ENCODE results near the gene LRRC23. TPM values are rescaled to one million over a fixed set of nuclear protein-coding genes. Genes with fewer than 3 reads are reported as not detected.

LRRC23 gene
- total and polyA plus RNA-seq, 4 donors: 13.5 to 25.5 (median 25.2) TPM

GRCh38 chr12:6941782-6942181 is 37.2 kb downstream of the LRRC23 start:
- no peak for DNase-seq (ENCODE audit: low read depth in 4 of 6, low spot score in 6 of 6)
- H3K27ac ChIP-seq (ENCODE audit: low read depth, low read length): no peak overlapping the region
- peaks cover 72% of the 10 kb centered on the region for H3K4me1 ChIP-seq (ENCODE audit: control insufficient read depth, insufficient read depth, low read length)
- no peaks in the 10 kb centered on the region for H3K27me3 ChIP-seq (ENCODE audit: control insufficient read depth, insufficient read depth, low read length)
- no peaks in the 10 kb centered on the region for H3K9me3 ChIP-seq (ENCODE audit: control insufficient read depth, insufficient read depth, low read length)
- WGBS (ENCODE audit: insufficient coverage): 70% methylated on average over 2 of the region's 12 CpGs
- no peak overlapping the region for H3K4me3 ChIP-seq (ENCODE audit: low read depth, low read length)
- H3K36me3 ChIP-seq (ENCODE audit: control insufficient read depth, insufficient read depth, low read length): peaks cover 69% of the 10 kb centered on the region

DNA sequence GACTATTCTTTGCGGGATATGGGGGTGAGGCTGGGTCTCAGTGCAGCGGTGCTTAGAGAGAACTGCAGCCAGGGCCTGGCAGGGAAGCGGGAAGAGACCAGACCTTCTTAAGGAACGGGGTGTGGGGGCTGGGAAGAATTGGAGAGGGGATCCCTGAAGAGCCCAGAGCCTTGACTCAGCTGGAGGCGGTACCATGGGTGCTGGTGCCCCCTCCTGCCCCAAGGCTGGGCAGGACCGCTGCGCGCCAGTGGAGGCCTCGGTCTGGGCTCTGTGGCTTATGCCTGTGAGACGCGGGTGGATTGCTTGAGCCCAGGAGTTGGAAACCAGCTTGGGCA is 37.7 kb downstream of the LRRC23 start:
- no peak overlapping the region for H3K4me3 ChIP-seq (ENCODE audit: low read depth, low read length)
- peak overlapping the region; percentile 99 for H3K27ac ChIP-seq (ENCODE audit: low read depth, low read length)
- H3K27me3 ChIP-seq (ENCODE audit: control insufficient read depth, insufficient read depth, low read length): no peaks in the 10 kb centered on the region
- no peaks in the 10 kb centered on the region for H3K9me3 ChIP-seq (ENCODE audit: control insufficient read depth, insufficient read depth, low read length)
- WGBS (ENCODE audit: insufficient coverage): 88% methylated on average over 11 of the region's 11 CpGs
- peaks cover 69% of the 10 kb centered on the region for H3K4me1 ChIP-seq (ENCODE audit: control insufficient read depth, insufficient read depth, low read length)
- H3K36me3 ChIP-seq (ENCODE audit: control insufficient read depth, insufficient read depth, low read length): peaks cover 68% of the 10 kb centered on the region
- DNase-seq (ENCODE audit: low read depth in 4 of 6, low spot score in 6 of 6): no peak

- peaks cover 59% of the 10 kb centered on the region for H3K4me1 ChIP-seq (ENCODE audit: control insufficient read depth, insufficient read depth, low read length)
These were observed 38.7 kb downstream of the LRRC23 start for GRCh38 chr12:6943389-6943721.

GRCh38 chr12:6943722-6944380 is 39.2 kb downstream of the LRRC23 start, which contains the start of the genes C12orf57 and RNU7-1:
TSS of gene C12orf57 (plus strand) at chr12:6944022. CDS start at chr12:6944122, 100 bp downstream.
TSS of gene RNU7-1 (plus strand) at chr12:6943816.
- WGBS (ENCODE audit: insufficient coverage): under 1% methylated on average over 30 of the region's 31 CpGs
- Histone ChIP-seq H3K9me3 (ENCODE audit: control insufficient read depth, insufficient read depth, low read length) (no peaks in the 10 kb centered on the region), H3K4me1 (ENCODE audit: control insufficient read depth, insufficient read depth, low read length) (peaks cover 54% of the 10 kb centered on the region), H3K36me3 (ENCODE audit: control insufficient read depth, insufficient read depth, low read length) (peaks cover 60% of the 10 kb centered on the region), H3K27ac (ENCODE audit: low read depth, low read length) (peak within 1 kb of the TSS; percentile 99), H3K4me3 (ENCODE audit: low read depth, low read length) (peak within 1 kb of the TSS; percentile 96), H3K27me3 (ENCODE audit: control insufficient read depth, insufficient read depth, low read length) (no peaks in the 10 kb centered on the region)
- DNase-seq (ENCODE audit: low read depth in 4 of 6, low spot score in 6 of 6): peak; percentile 61 to 96 (median 87)

More at GRCh38 chr12:6943389-6943721, 38.7 kb downstream of the LRRC23 start:
- no peaks in the 10 kb centered on the region for H3K27me3 ChIP-seq (ENCODE audit: control insufficient read depth, insufficient read depth, low read length)
- peaks cover 65% of the 10 kb centered on the region for H3K36me3 ChIP-seq (ENCODE audit: control insufficient read depth, insufficient read depth, low read length)
- WGBS (ENCODE audit: insufficient coverage): 0% methylated on average over 6 of the region's 13 CpGs
- peak in 5 of 6 donors; percentile 70 to 98 (median 88) for DNase-seq (ENCODE audit: low read depth in 4 of 6, low spot score in 6 of 6)
- H3K9me3 ChIP-seq (ENCODE audit: control insufficient read depth, insufficient read depth, low read length): no peaks in the 10 kb centered on the region
- H3K27ac ChIP-seq (ENCODE audit: low read depth, low read length): peak overlapping the region; percentile 99
- H3K4me3 ChIP-seq (ENCODE audit: low read depth, low read length): peak overlapping the region; percentile 96

GRCh38 chr12:6944381-6945186 is 40.0 kb downstream of the LRRC23 start:
- 0% methylated on average over 37 of the region's 48 CpGs for WGBS (ENCODE audit: insufficient coverage)
- H3K4me1 ChIP-seq (ENCODE audit: control insufficient read depth, insufficient read depth, low read length): peaks cover 51% of the 10 kb centered on the region

DNA sequence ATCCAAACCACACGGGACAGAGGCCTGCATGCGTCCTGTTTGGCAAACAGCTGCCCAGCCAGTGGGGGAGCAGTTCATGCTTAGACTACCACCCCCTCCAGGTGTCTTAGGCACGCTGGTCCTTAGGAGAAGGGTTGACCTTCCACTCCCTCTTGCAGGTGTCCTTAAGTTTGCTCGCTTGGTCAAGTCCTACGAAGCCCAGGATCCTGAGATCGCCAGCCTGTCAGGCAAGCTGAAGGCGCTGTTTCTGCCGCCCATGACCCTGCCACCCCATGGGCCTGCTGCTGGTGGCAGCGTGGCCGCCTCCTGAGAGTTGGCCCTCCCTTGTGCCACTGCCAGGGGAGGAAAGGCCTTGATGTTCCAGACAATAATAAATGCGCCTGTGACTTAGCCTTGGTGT is 41.0 kb downstream of the LRRC23 start:
- Histone ChIP-seq H3K4me3 (ENCODE audit: low read depth, low read length) (no peak overlapping the region), H3K27ac (ENCODE audit: low read depth, low read length) (no peak overlapping the region)

More at GRCh38 chr12:6944381-6945186, 40.0 kb downstream of the LRRC23 start:
- peak overlapping the region; percentile 96 for H3K4me3 ChIP-seq (ENCODE audit: low read depth, low read length)
- peaks cover 53% of the 10 kb centered on the region for H3K36me3 ChIP-seq (ENCODE audit: control insufficient read depth, insufficient read depth, low read length)
- peak overlapping the region; percentile 99 for H3K27ac ChIP-seq (ENCODE audit: low read depth, low read length)
- H3K9me3 ChIP-seq (ENCODE audit: control insufficient read depth, insufficient read depth, low read length): no peaks in the 10 kb centered on the region
- peak in 5 of 6 donors; percentile 87 to 98 (median 89) for DNase-seq (ENCODE audit: low read depth in 4 of 6, low spot score in 6 of 6)
- no peaks in the 10 kb centered on the region for H3K27me3 ChIP-seq (ENCODE audit: control insufficient read depth, insufficient read depth, low read length)

GRCh38 chr12:6946033-6946919 is 41.7 kb downstream of the LRRC23 start:
- Histone ChIP-seq H3K9me3 (ENCODE audit: control insufficient read depth, insufficient read depth, low read length) (no peaks in the 10 kb centered on the region), H3K36me3 (ENCODE audit: control insufficient read depth, insufficient read depth, low read length) (peaks cover 37% of the 10 kb centered on the region), H3K27me3 (ENCODE audit: control insufficient read depth, insufficient read depth, low read length) (no peaks in the 10 kb centered on the region), H3K4me1 (ENCODE audit: control insufficient read depth, insufficient read depth, low read length) (peaks cover 50% of the 10 kb centered on the region), H3K27ac (ENCODE audit: low read depth, low read length) (no peak overlapping the region), H3K4me3 (ENCODE audit: low read depth, low read length) (no peak overlapping the region)
- no peak for DNase-seq (ENCODE audit: low read depth in 4 of 6, low spot score in 6 of 6)
- 42% methylated on average over 21 of the region's 32 CpGs for WGBS (ENCODE audit: insufficient coverage)

More for the DNA sequence above, 41.0 kb downstream of the LRRC23 start:
- WGBS (ENCODE audit: insufficient coverage): 85% methylated on average over 10 of the region's 11 CpGs
- Histone ChIP-seq H3K27me3 (ENCODE audit: control insufficient read depth, insufficient read depth, low read length) (no peaks in the 10 kb centered on the region), H3K9me3 (ENCODE audit: control insufficient read depth, insufficient read depth, low read length) (no peaks in the 10 kb centered on the region), H3K36me3 (ENCODE audit: control insufficient read depth, insufficient read depth, low read length) (peaks cover 43% of the 10 kb centered on the region), H3K4me1 (ENCODE audit: control insufficient read depth, insufficient read depth, low read length) (peaks cover 51% of the 10 kb centered on the region)
- no peak for DNase-seq (ENCODE audit: low read depth in 4 of 6, low spot score in 6 of 6)

DNA sequence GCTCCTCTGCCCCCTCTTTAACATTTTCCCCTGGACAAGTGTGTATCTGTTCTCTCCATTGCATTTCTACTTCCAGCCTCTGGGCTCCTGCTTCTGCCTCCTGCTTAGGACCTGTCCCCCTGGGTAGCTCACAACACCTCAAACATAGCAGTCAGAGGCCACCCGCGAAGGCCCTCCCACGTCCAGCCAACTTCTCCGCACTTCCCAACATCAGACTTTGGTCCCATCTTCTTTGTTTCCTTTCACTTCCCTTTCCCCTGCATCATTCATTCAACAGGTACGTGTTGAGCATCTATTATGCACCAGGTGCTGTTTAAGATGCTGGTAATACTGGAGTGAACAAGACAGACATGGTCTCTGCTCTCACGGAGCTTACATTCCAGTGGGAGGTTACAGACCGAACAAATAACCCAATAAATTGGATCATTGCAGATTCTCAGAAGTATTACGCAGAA is 42.3 kb downstream of the LRRC23 start:
- no peak for DNase-seq (ENCODE audit: low read depth in 4 of 6, low spot score in 6 of 6)
- WGBS (ENCODE audit: insufficient coverage): 94% methylated on average over 3 of the region's 8 CpGs
- H3K4me1 ChIP-seq (ENCODE audit: control insufficient read depth, insufficient read depth, low read length): peaks cover 44% of the 10 kb centered on the region
- peaks cover 30% of the 10 kb centered on the region for H3K36me3 ChIP-seq (ENCODE audit: control insufficient read depth, insufficient read depth, low read length)
- H3K9me3 ChIP-seq (ENCODE audit: control insufficient read depth, insufficient read depth, low read length): no peaks in the 10 kb centered on the region
- no peak overlapping the region for H3K27ac ChIP-seq (ENCODE audit: low read depth, low read length)
- H3K27me3 ChIP-seq (ENCODE audit: control insufficient read depth, insufficient read depth, low read length): no peaks in the 10 kb centered on the region
- H3K4me3 ChIP-seq (ENCODE audit: low read depth, low read length): no peak overlapping the region

GRCh38 chr12:6947615-6948014 is 43.0 kb downstream of the LRRC23 start:
- H3K4me3 ChIP-seq (ENCODE audit: low read depth, low read length): no peak overlapping the region
- no peak for DNase-seq (ENCODE audit: low read depth in 4 of 6, low spot score in 6 of 6)
- peaks cover 44% of the 10 kb centered on the region for H3K4me1 ChIP-seq (ENCODE audit: control insufficient read depth, insufficient read depth, low read length)
- no peak overlapping the region for H3K27ac ChIP-seq (ENCODE audit: low read depth, low read length)
- H3K36me3 ChIP-seq (ENCODE audit: control insufficient read depth, insufficient read depth, low read length): peaks cover 28% of the 10 kb centered on the region
- no peaks in the 10 kb centered on the region for H3K27me3 ChIP-seq (ENCODE audit: control insufficient read depth, insufficient read depth, low read length)
- 96% methylated on average over 6 of the region's 8 CpGs for WGBS (ENCODE audit: insufficient coverage)
- no peaks in the 10 kb centered on the region for H3K9me3 ChIP-seq (ENCODE audit: control insufficient read depth, insufficient read depth, low read length)

All from spinal cord (tissue), 10 donors.